HepG2 (cell line): ENCODE data around the gene TMEM41A. TPM values are rescaled to one million over a fixed set of nuclear protein-coding genes. Genes with fewer than 3 reads are reported as not detected.
A peak's percentile ranks its signal among the peaks of the same experiment; 100 is the strongest.

Experiments used
- ARID5B ChIP-seq: IDR thresholded peaks from 2 replicates; pipeline ENCODE4 v1.4.0; 2020; ENCODE audit warnings: mild to moderate bottlenecking, missing genetic modification reagents
- EED ChIP-seq: sonication (generic); formaldehyde crosslinking; IDR thresholded peaks from 2 replicates; pipeline ENCODE4 v1.5.0; 2020; ENCODE audit warnings: mild to moderate bottlenecking, missing genetic modification reagents
- EHMT2 ChIP-seq: fragments of 200-600 bp; sonication (generic); IDR thresholded peaks from 2 replicates; pipeline ENCODE4 v1.7.0; 2017; ENCODE audit warnings: antibody characterized with exemption, low read depth, low read length, borderline replicate concordance
- HHEX ChIP-seq: IDR thresholded peaks from 2 replicates; pipeline ENCODE4 v1.6.1; 2016; ENCODE audit warnings: control low read depth
- JUNB ChIP-seq: sonication (generic); formaldehyde crosslinking; IDR thresholded peaks from 2 replicates; pipeline ENCODE4 v1.8.0; 2022; ENCODE audit warnings: missing genetic modification reagents, mild to moderate bottlenecking, borderline replicate concordance
- KLF9 ChIP-seq: IDR thresholded peaks from 2 replicates; pipeline ENCODE4 v1.6.1; 2016; ENCODE audit warnings: low read depth
- MLXIP ChIP-seq: sonication (generic); formaldehyde crosslinking; IDR thresholded peaks from 2 replicates; pipeline ENCODE4 v1.9.0; 2021; ENCODE audit warnings: missing genetic modification reagents, borderline replicate concordance
- MYC ChIP-seq: sonication (generic); formaldehyde crosslinking; IDR thresholded peaks from 2 replicates; pipeline ENCODE4 v1.9.0; 2021; ENCODE audit warnings: missing genetic modification reagents, borderline replicate concordance
- RELA ChIP-seq: sonication (generic); formaldehyde crosslinking; IDR thresholded peaks from 2 replicates; pipeline ENCODE4 v1.4.0; 2020; ENCODE audit warnings: missing genetic modification reagents
- RFX3 ChIP-seq: IDR thresholded peaks from 2 replicates; pipeline ENCODE4 v1.6.1; 2016; ENCODE audit warnings: missing biosample characterization, missing genetic modification reagents
- SRSF4 ChIP-seq: fragments of 200-400 bp; formaldehyde crosslinking; IDR thresholded peaks from one replicate; pipeline ENCODE4 v1.6.1; 2018; ENCODE audit warnings: mild to moderate bottlenecking, low read depth, low read length, moderate library complexity; ENCODE audit not compliant: poor library complexity, severe bottlenecking
- ZBTB2 ChIP-seq: sonication (generic); formaldehyde crosslinking; IDR thresholded peaks from 2 replicates; pipeline ENCODE4 v1.8.0; 2022; ENCODE audit warnings: low read depth, missing genetic modification reagents
- ZBTB25 ChIP-seq: IDR thresholded peaks from 2 replicates; pipeline ENCODE4 v1.6.1; 2018; ENCODE audit warnings: missing genetic modification reagents
- ZBTB43 ChIP-seq: sonication (generic); formaldehyde crosslinking; conservative IDR thresholded peaks from 2 replicates; pipeline ENCODE4 v1.4.0; 2020; ENCODE audit warnings: missing genetic modification reagents
- ZKSCAN5 ChIP-seq: sonication (generic); formaldehyde crosslinking; IDR thresholded peaks from 2 replicates; pipeline ENCODE4 v1.5.1; 2020; ENCODE audit warnings: mild to moderate bottlenecking, missing genetic modification reagents
- ZNF264 ChIP-seq: sonication (generic); formaldehyde crosslinking; IDR thresholded peaks from 2 replicates; pipeline ENCODE4 v1.4.0; 2020; ENCODE audit warnings: missing genetic modification reagents
- ZNF431 ChIP-seq: sonication (generic); formaldehyde crosslinking; IDR thresholded peaks from 2 replicates; pipeline ENCODE4 v1.9.0; 2022; ENCODE audit warnings: missing genetic modification reagents, low read depth, mild to moderate bottlenecking, borderline replicate concordance
- ZNF7 ChIP-seq: IDR thresholded peaks from 2 replicates; pipeline ENCODE4 v1.6.1; 2016; ENCODE audit warnings: missing biosample characterization, missing genetic modification reagents
- polyA plus RNA-seq, 8 experiments: library from polyadenylated mRNA; depleted of rRNA in 3 of 8; stranded (reverse) in 7 of 8; unstranded in 1 of 8; fragments of >200 nt; fragmentation: Illumina TruSeq in 4 of 8; extraction: Trizol in 4 of 8; gene quantifications; 2 replicates each; pipeline versions ENCODE4 v1.2.1 to v1.2.3, GENCODE V29; 2011 to 2016; ENCODE audit warnings: low read depth in 4 of 8, missing spikeins in 1 of 8, mixed read lengths in 1 of 8; ENCODE audit not compliant: insufficient read depth in 1 of 8
- total RNA-seq, 5 experiments: library from RNA; depleted of rRNA; stranded (reverse); fragments of >200 nt; fragmentation: Illumina TruSeq; extraction: Trizol; gene quantifications; 2 replicates each; pipeline ENCODE4 v1.2.3, GENCODE V29; 2016; ENCODE audit warnings: low read depth in 1 of 5

TMEM41A gene
- total and polyA plus RNA-seq, 2 of the 13 experiments (the other 11 are each of a cell fraction or from before 2014, with no cell fraction given): 30.0 to 40.0 TPM

- TF ChIP-seq EHMT2 (no peak), MLXIP (no peak), ZBTB43 (CRISPR knock-in tag) (no peak; the same call in 1 of the 2 replicates), SRSF4 (no peak), RELA (CRISPR knock-in tag) (no peak), KLF9 (CRISPR knock-in tag) (no peak), HHEX (CRISPR knock-in tag) (no peak), ZNF7 (CRISPR knock-in tag) (no peak; the same call in 1 of the 2 replicates), ZNF264 (CRISPR knock-in tag) (no peak), EED (CRISPR knock-in tag) (peak; percentile 79), ARID5B (CRISPR knock-in tag) (peak; percentile 77), JUNB (CRISPR knock-in tag) (no peak), ZKSCAN5 (CRISPR knock-in tag) (no peak), ZBTB2 (peak; percentile 61; the same call in 1 of the 2 replicates), ZBTB25 (CRISPR knock-in tag) (peak; percentile 76; the same call in 1 of the 2 replicates), RFX3 (CRISPR knock-in tag) (no peak), MYC (CRISPR knock-in tag) (peak; percentile 93), ZNF431 (CRISPR knock-in tag) (no peak)
These were observed at the start of gene TMEM41A (continued) for GRCh38 chr3:185498503-185499396.
